GM12875 (cell line): ENCODE data around the gene COQ6.
"Not testable (repeated sequence)": the region's sequence is repeated elsewhere in the genome, so short reads cannot be mapped to it uniquely, and the experiment has no call there.

ENCODE experiments used
- H3K4me3 ChIP-seq: one replicate; pipeline ENCODE4 v1.5.1; 2011; ENCODE audit warnings: low read depth, low read length, control low read depth
- TF ChIP-seq, protein P1 (sequence below): IDR thresholded peaks from 2 replicates; pipeline ENCODE4 v1.5.1; 2011; ENCODE audit warnings: low read depth, mild to moderate bottlenecking, control low read depth, inconsistent platforms, low read length, moderate library complexity, borderline replicate concordance; ENCODE audit not compliant: insufficient read depth

Gene COQ6

DNA sequence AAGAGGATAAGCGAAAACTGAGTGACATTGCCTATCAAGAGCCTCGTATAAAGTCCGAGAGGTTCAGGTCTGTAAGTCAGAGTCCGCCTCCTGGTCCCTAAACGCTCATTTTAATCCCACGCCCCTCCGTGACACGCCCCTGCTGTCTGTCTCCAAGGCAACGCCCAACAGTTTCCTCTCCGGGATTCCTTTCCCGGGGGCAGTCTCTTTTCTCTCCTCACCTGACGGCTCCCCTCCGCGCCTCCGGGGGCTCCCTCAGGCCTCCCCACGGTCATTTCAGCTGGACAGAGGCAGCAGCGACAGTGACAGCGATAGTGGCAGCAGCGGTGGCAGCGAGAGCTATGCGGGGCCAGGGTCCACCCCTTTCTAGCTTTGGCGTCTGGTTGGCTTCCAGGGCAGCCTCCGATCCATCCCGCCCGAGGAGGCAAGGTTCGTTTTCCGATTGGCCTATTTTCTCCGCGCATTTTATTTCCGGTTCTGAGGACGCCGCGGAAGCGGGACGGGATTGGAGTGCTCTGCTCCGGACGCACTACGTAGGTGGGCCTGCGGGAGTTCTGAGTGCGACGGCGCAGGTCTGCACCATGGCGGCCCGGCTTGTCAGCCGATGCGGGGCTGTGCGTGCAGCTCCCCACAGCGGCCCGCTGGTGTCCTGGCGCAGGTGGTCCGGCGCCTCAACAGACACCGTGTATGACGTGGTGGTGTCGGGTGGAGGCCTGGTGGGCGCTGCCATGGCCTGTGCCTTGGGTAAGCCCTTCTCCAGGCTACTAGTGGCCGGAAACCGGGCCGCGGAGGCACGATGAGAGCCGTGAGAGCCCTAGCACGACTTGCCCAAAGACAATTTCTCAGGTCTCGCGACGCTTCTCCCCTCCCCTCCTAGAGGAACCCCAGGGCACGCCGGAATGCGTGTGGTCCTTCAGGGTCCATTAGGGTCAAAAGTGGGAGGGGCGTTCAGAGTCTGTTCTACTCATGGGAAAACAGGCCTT, at the start of gene COQ6, which contains the start of gene FAM161B:
Gene COQ6 (plus strand): TSS at position 551 of the 983 bp plus-strand sequence. CDS start 31 bp downstream, at position 582.
Gene FAM161B (minus strand): TSS at position 343 of the 983 bp plus-strand sequence. CDS start 68 bp downstream, at position 275.
- peak within 1 kb of the TSS; percentile 94 for H3K4me3 ChIP-seq
- TF ChIP-seq, protein P1, sequence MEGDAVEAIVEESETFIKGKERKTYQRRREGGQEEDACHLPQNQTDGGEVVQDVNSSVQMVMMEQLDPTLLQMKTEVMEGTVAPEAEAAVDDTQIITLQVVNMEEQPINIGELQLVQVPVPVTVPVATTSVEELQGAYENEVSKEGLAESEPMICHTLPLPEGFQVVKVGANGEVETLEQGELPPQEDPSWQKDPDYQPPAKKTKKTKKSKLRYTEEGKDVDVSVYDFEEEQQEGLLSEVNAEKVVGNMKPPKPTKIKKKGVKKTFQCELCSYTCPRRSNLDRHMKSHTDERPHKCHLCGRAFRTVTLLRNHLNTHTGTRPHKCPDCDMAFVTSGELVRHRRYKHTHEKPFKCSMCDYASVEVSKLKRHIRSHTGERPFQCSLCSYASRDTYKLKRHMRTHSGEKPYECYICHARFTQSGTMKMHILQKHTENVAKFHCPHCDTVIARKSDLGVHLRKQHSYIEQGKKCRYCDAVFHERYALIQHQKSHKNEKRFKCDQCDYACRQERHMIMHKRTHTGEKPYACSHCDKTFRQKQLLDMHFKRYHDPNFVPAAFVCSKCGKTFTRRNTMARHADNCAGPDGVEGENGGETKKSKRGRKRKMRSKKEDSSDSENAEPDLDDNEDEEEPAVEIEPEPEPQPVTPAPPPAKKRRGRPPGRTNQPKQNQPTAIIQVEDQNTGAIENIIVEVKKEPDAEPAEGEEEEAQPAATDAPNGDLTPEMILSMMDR: no peak

DNA sequence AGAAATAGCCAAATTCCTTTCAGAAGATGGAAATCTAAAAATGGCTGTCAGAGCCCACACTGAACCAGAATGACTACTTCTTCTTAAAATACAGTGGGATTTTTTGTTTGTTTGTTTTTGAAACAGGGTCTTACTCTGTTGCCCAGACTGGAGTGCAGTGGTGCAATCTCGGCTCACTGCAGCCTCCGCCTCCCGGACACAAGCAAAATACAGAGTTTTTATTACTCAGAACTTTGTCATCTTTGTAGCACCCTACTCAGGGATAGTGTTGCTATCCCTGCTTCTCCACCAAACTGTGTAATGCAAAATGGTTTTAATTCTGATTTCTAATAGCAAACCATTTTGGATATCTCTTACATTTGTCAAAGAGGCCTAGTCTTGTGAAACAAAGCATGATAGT, 47.1 kb upstream of the COQ6 start:
- H3K4me3 ChIP-seq: no peak overlapping the region
- TF ChIP-seq, protein P1: no peak

DNA sequence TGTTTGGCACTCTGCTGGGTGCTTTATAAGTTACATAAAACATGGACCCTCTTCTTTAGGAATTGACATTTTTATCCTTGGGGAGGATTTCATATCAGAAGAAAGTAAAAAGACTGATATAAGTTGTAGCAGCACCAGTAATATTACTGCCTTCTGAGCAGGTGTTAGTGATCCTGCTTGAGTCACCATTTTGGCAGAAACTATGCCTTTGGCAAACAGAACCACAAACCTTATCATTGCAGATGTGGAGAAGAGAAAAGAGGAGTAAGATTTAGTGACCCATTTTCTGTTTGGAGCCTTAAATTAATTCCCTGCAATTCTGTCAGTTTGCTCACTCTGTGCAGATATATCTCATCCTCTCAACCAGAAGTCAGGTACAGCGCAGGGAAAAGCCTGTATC, 40.4 kb upstream of the COQ6 start:
- H3K4me3 ChIP-seq: no peak overlapping the region
- TF ChIP-seq, protein P1: no peak

DNA sequence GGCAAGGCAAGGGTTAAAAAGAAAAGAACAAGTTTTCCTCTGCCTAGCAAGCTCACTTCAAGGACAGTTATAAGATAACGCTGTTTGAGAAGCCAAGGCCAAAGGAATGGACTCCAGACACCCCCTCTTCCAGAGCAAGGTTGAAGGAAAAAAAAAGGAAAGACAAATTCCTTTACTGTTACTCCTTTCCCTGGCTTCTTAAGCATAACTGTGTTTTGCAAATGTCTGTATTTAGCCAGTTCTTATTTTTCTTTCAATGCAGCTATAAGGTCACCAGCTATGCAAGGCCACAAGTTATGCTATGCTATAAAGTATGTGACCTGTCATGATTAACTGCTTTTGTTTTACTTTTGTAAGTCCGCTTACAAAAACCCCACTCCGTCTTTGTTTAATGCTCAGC, 36.8 kb upstream of the COQ6 start:
- TF ChIP-seq, protein P1: no peak

DNA sequence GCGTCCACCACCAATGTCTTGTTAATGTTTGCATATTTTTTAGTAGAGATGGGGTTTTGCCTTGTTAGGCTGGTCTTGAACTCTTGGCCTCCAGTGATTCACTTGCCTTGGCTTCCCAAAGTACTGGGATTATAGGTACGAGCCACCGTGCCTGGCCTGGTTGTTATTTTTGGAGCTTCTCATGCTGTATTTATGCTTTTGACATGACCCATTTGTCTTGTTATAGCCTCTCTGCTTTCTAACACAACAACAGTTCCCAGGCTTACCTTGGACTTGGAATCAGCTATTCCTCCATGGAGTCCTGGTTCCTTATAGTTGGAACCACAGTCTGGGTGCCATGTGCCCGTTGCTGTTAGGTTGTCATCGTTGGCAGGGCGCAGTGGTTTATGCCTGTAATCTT, 33.8 kb upstream of the COQ6 start:
- TF ChIP-seq, protein P1: no peak
- H3K4me3 ChIP-seq: no peak overlapping the region

More for the DNA sequence above, 36.8 kb upstream of the COQ6 start:
- H3K4me3 ChIP-seq: no peak overlapping the region

DNA sequence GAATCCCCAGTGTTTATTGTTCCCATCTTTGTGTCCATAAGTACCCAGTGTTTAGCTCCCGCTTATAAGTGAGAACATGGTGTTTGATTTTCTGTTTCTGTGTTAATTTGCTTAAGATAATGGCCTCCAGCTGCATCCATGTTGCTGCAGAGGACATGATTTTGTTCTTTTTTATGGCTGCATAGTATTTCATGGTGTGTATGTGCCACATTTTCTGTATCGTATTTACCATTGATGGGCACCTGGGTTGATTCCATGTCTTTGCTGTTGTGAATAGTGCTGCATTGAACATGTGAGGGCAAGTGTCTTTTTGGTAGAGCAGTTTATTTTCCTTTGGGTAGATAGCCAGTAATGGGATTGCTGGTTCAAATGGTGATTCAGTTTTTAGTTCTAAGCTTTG, 30.6 kb upstream of the COQ6 start:
- H3K4me3 ChIP-seq: not testable (repeated sequence)

DNA sequence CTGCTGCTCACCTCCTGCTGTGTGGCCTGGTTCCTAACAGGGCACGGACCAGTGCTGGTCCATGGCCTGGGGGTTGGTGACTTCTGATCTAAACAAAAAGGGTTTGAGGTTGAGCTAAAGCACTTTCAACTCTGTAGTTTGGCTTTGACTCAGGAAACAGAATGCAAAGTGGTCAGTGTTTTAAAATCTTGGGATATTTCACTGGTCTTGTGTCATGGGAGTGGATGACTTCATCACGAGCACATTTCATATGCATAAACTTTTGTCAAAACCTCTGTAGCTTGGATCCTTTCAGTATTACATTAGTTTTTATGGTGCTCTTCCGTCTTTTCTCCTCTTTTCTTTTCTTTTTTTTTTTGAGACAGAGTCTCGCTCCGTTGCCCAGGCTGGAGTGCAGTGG, 25.8 kb upstream of the COQ6 start:
- TF ChIP-seq, protein P1: no peak
- H3K4me3 ChIP-seq: no peak overlapping the region
